ENCODE results near the gene SLX9. TPM values are rescaled to one million over a fixed set of nuclear protein-coding genes. Genes with fewer than 3 reads are reported as not detected.

SLX9 gene
- total RNA-seq, 1 experiment from 2014 or later, result 74.3 TPM

DNA sequence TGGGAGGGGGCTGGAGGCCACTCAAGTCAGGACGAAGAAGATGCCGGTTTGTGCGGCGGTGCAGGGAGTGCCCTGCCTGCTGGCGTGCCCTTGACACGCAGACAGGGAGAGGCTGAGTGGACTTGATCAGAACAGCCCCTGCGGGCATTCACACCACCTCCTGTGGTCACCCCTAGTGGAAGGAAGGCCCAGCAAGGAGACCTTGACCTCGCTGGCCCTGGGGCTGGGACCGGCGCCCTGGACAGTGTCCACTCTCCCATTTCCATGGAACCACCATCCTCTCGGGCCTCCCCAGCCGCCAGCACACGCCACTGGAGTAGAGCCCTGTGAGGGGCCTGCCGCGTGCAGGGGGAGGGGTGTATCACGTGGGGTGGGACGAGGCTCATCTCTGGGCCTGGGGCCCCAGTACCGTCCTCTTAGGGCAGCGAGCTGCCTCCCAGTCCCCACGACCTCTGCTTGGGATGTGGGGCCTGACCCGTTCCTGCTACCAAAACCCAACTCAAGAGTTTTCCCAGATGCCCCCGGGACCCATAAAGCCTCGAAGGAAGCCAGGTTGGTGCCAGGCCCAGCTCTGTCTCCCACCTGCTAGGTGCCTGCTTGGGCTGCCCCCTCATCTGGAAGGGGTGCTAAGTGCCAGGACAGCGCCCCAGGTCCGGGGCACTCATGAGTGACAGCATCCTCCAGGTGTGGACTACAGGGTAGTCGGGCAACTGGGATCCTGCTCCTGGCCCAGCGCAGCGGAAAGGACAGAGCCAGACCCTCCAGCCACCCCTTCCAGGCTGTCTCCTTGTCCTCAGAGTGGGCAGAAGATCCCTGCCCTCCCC, 62.8 kb downstream of the SLX9 start:
- H3K4me1 ChIP-seq (ENCODE audit: insufficient read depth, low read length), result no peaks in the 10 kb centered on the region
- H2BK20ac ChIP-seq (ENCODE audit: low read depth, low read length, poor library complexity, severe bottlenecking), result no peak overlapping the region
- peaks cover 2 to 3% of the 10 kb centered on the region in 2 experiments; a peak in 2 of 5 replicates for H3K9me3 Mint-ChIP-seq
- H3K18ac ChIP-seq (ENCODE audit: insufficient read length, low read depth, low read length), result no peak overlapping the region
- H3K14ac ChIP-seq (ENCODE audit: insufficient read depth, low read length), result 0 out of 2 replicates have a peak overlapping the region, but pooled peaks have one; percentile 14
- no peak overlapping the region for H3K27ac Mint-ChIP-seq
- H3K27me3 Mint-ChIP-seq (ENCODE audit: low read depth), result peaks cover 13% of the 10 kb centered on the region
- peaks cover 6 to 9% of the 10 kb centered on the region in 2 experiments for H3K4me1 Mint-ChIP-seq
- H3K36me3 Mint-ChIP-seq (ENCODE audit: insufficient read depth in 1 of 3, low read depth in 3 of 3), result no peaks in the 10 kb centered on the region
- no peak for TF ChIP-seq CTCF (conservative IDR thresholded peaks at IDR 0.05)
- no peak overlapping the region for H3K4me2 ChIP-seq (ENCODE audit: insufficient read depth, insufficient read length, low read length)
- H2BK12ac ChIP-seq (ENCODE audit: insufficient read length, low read depth, low read length), result no peak overlapping the region
- H3K79me2 ChIP-seq (ENCODE audit: insufficient read depth, low read length), result no peaks in the 10 kb centered on the region
- no peak overlapping the region for H2BK120ac ChIP-seq (ENCODE audit: low read depth, low read length, poor library complexity, severe bottlenecking)
- no peaks in the 10 kb centered on the region for H3K9me3 ChIP-seq (ENCODE audit: control insufficient read depth, low read depth, low read length)
- no peaks in the 10 kb centered on the region for H3K79me1 ChIP-seq (ENCODE audit: insufficient read depth, low read depth, low read length, poor library complexity, severe bottlenecking)
- no peak overlapping the region for H2AK5ac ChIP-seq (ENCODE audit: insufficient read length, low read length)
- no peak overlapping the region for H4K91ac ChIP-seq (ENCODE audit: insufficient read length, low read depth, low read length)
- no CpG with 5 or more reads among the region's 28 CpGs for WGBS (ENCODE audit: extremely low coverage, insufficient read length, low lambda C conversion rate)
- H4K20me1 ChIP-seq (ENCODE audit: control insufficient read depth, insufficient read depth, insufficient read length), result no peaks in the 10 kb centered on the region
- DNase-seq, result no peak
- no peak overlapping the region for H4K8ac ChIP-seq (replicated peaks; ENCODE audit: insufficient read length, low read depth, low read length)
- no peak overlapping the region for H3K4ac ChIP-seq (ENCODE audit: low read depth, low read length)
- H3K4me3 Mint-ChIP-seq, result no peak overlapping the region
- H2BK15ac ChIP-seq (ENCODE audit: low read depth, low read length), result no peak overlapping the region; the same call in 1 of the 2 replicates
- no peak overlapping the region for H4K5ac ChIP-seq (ENCODE audit: insufficient read length, low read depth, low read length)
- H2AFZ ChIP-seq (ENCODE audit: low read length), result no peak overlapping the region
- H2BK5ac ChIP-seq (ENCODE audit: insufficient read length, low read length), result no peak overlapping the region
- no peak overlapping the region for H3K56ac ChIP-seq (ENCODE audit: insufficient read length, low read depth, low read length)
- no peak overlapping the region for H3K27ac ChIP-seq (ENCODE audit: insufficient read length, low read depth, low read length)
- H3K23ac ChIP-seq (ENCODE audit: insufficient read length, low read depth, low read length), result no peak overlapping the region
- H3K9ac ChIP-seq (ENCODE audit: extremely low read depth, insufficient read length, low read length), result no peak overlapping the region
- no peaks in the 10 kb centered on the region; the same call in 1 of the 2 replicates for H3K27me3 ChIP-seq (ENCODE audit: insufficient read depth, low read length)
- no peak overlapping the region for H3T11ph ChIP-seq (ENCODE audit: low read length)
- peaks cover 6% of the 10 kb centered on the region for H3K23me2 ChIP-seq (ENCODE audit: insufficient read length, low read depth, low read length, poor library complexity, severe bottlenecking)
